Mesendoderm (in vitro differentiated cells): ENCODE results near the gene CNTROB.

ENCODE experiments used
- DNase-seq: peaks from one replicate; pipeline ENCODE4 v3.0.0; 2013
- H2AK5ac ChIP-seq: 2 replicates; pipeline ENCODE4 v1.6.1; 2013; ENCODE audit warnings: low read length, inconsistent platforms
- H2BK120ac ChIP-seq: 2 replicates; pipeline ENCODE4 v1.6.1; 2013; ENCODE audit warnings: low read depth, mild to moderate bottlenecking, low read length, moderate library complexity, mixed read lengths
- H2BK15ac ChIP-seq: replicated peaks from 2 replicates; pipeline ENCODE4 v1.6.1; 2013; ENCODE audit warnings: low read depth, mild to moderate bottlenecking, moderate library complexity
- H2BK5ac ChIP-seq: 2 replicates; pipeline ENCODE4 v1.6.1; 2013; ENCODE audit warnings: low read length, inconsistent platforms
- H3K18ac ChIP-seq: 2 replicates; pipeline ENCODE4 v1.6.1; 2013; ENCODE audit warnings: mild to moderate bottlenecking, low read length, mixed read lengths
- H3K23ac ChIP-seq: one replicate; pipeline ENCODE4 v1.6.1; 2013; ENCODE audit warnings: low read length
- H3K27ac ChIP-seq: 2 replicates; pipeline ENCODE4 v1.5.1; 2013; ENCODE audit warnings: low read depth, mild to moderate bottlenecking, inconsistent platforms, low read length, moderate library complexity
- H3K27me3 ChIP-seq: 2 replicates; pipeline ENCODE4 v1.6.1; 2013; ENCODE audit warnings: low read length, control low read depth, mild to moderate bottlenecking, inconsistent platforms; ENCODE audit not compliant: insufficient read depth, poor library complexity
- H3K36me3 ChIP-seq: 2 replicates; pipeline ENCODE4 v1.6.1; 2013; ENCODE audit warnings: low read length, inconsistent platforms; ENCODE audit not compliant: control insufficient read depth, insufficient read depth
- H3K4ac ChIP-seq: one replicate; pipeline ENCODE4 v1.6.1; 2013; ENCODE audit warnings: low read depth, mild to moderate bottlenecking, low read length, moderate library complexity
- H3K4me1 ChIP-seq: 2 replicates; pipeline ENCODE4 v1.6.1; 2013; ENCODE audit warnings: low read depth, low read length, inconsistent platforms; ENCODE audit not compliant: control insufficient read depth
- H3K4me2 ChIP-seq: 2 replicates; pipeline ENCODE4 v1.6.1; 2013; ENCODE audit warnings: low read length
- H3K4me3 ChIP-seq: 2 replicates; pipeline ENCODE4 v1.5.1; 2013; ENCODE audit warnings: mild to moderate bottlenecking, low read length
- H3K56ac ChIP-seq: one replicate; pipeline ENCODE4 v1.6.1; 2013; ENCODE audit warnings: low read length
- H3K79me1 ChIP-seq: 2 replicates; pipeline ENCODE4 v1.6.1; 2013; ENCODE audit warnings: low read length, inconsistent platforms
- H3K79me2 ChIP-seq: 2 replicates; pipeline ENCODE4 v1.6.1; 2013; ENCODE audit warnings: mild to moderate bottlenecking, low read length; ENCODE audit not compliant: control insufficient read depth, insufficient read depth
- H3K9ac ChIP-seq: 2 replicates; pipeline ENCODE4 v1.6.1; 2013; ENCODE audit warnings: low read length, inconsistent platforms
- H4K5ac ChIP-seq: one replicate; pipeline ENCODE4 v1.6.1; 2013; ENCODE audit warnings: low read length
- H4K8ac ChIP-seq: one replicate; pipeline ENCODE4 v1.6.1; 2013; ENCODE audit warnings: low read depth, mild to moderate bottlenecking, control low read depth, low read length, moderate library complexity
- WGBS: extraction: QIAGEN DNeasy Blood & Tissue Kit; methylation state at CpG from one replicate; pipeline ENCODE4 v1.1.7; 2013; ENCODE audit warnings: low lambda C conversion rate, missing lambda C conversion rate; ENCODE audit not compliant: insufficient coverage; ENCODE audit errors: extremely low coverage; 5-methylcytosine and 5-hydroxymethylcytosine counted together

CNTROB gene

DNA sequence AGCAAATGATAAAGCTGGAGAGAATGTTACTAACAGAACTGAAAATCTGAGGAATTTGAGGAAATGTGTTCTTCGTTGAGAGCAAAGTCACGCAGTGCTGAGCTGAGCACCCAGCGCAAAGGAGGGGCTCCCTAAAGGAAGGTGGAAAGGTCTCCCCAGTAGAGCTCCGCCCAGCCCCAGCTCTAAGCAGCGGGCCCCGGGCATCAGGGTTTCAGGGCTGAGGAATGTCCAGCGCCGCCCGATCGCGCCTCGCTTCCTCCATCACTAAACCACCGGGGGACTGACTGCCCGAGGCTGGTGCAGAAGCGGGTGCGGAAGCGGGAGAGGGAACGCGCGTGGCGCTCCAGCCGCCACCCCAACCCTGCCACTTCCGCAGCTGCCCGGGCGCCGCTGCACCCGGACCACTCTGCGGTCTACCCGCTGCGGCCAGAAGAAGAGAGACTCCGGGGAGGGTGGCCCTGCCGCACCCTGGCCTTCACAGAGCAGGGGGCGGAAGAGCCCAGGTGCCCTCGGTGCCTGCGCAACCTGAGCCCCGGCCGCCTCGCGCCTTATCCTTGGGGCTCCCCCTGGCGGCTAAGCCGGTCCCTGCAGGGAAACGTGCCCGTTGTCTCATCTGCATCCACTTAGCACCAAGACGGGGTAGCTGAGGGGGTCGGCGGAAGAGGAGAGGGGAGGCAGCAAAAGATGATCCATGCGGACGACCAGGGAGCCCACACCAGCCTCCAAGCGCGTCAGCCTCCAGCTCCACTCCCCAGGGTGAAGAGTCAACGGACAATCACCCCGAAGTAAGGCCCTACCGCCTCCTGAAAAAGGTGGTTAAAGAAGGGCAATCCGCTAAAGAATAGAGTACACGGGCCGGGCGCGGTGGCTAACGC lies 58.0 kb downstream of the CNTROB start:
- DNase-seq = peak; percentile 84
- Histone ChIP-seq H2AK5ac (no peak overlapping the region), H3K4me2 (peak overlapping the region; percentile 70), H3K23ac (no peak overlapping the region), H2BK120ac (no peak overlapping the region), H3K79me2 (no peaks in the 10 kb centered on the region), H3K27ac (no peak overlapping the region), H3K27me3 (no peaks in the 10 kb centered on the region), H4K8ac (no peak overlapping the region), H4K5ac (no peak overlapping the region), H3K4me3 (peak overlapping the region; percentile 26), H3K79me1 (no peaks in the 10 kb centered on the region), H2BK5ac (no peak overlapping the region), H3K9ac (peak overlapping the region; percentile 72), H3K4me1 (no peaks in the 10 kb centered on the region), H2BK15ac (no peak overlapping the region), H3K56ac (peak overlapping the region; percentile 86), H3K36me3 (no peaks in the 10 kb centered on the region), H3K18ac (no peak overlapping the region), H3K4ac (no peak overlapping the region)
- WGBS = no CpG with 5 or more reads among the region's 59 CpGs

GRCh38 chr17:7992516-7992915 lies 60.5 kb downstream of the CNTROB start:
- Histone ChIP-seq H4K5ac (no peak overlapping the region), H3K23ac (no peak overlapping the region), H2BK5ac (no peak overlapping the region), H2BK120ac (no peak overlapping the region), H3K79me2 (no peaks in the 10 kb centered on the region), H3K18ac (no peak overlapping the region), H3K56ac (no peak overlapping the region), H3K27ac (no peak overlapping the region), H3K4me2 (no peak overlapping the region), H2BK15ac (no peak overlapping the region), H3K79me1 (no peaks in the 10 kb centered on the region), H3K4ac (no peak overlapping the region), H3K9ac (no peak overlapping the region), H3K4me3 (no peak overlapping the region), H3K36me3 (no peaks in the 10 kb centered on the region), H3K27me3 (no peaks in the 10 kb centered on the region), H2AK5ac (no peak overlapping the region), H4K8ac (no peak overlapping the region), H3K4me1 (no peaks in the 10 kb centered on the region)
- WGBS = no CpG with 5 or more reads among the region's 2 CpGs
- DNase-seq = peak; percentile 70

GRCh38 chr17:7992924-7993323 lies 60.9 kb downstream of the CNTROB start:
- no peaks in the 10 kb centered on the region for H3K79me2 ChIP-seq
- no peak overlapping the region for H2AK5ac ChIP-seq
- H3K4me3 ChIP-seq = no peak overlapping the region
- no peak overlapping the region for H3K18ac ChIP-seq
- no CpG with 5 or more reads among the region's 3 CpGs for WGBS
- no peak overlapping the region for H4K5ac ChIP-seq
- peak; percentile 70 for DNase-seq
- no peak overlapping the region for H3K4ac ChIP-seq
- H2BK15ac ChIP-seq = no peak overlapping the region
- H3K9ac ChIP-seq = no peak overlapping the region
- H3K36me3 ChIP-seq = no peaks in the 10 kb centered on the region
- no peaks in the 10 kb centered on the region for H3K27me3 ChIP-seq
- H3K4me1 ChIP-seq = no peaks in the 10 kb centered on the region
- H3K56ac ChIP-seq = no peak overlapping the region
- no peak overlapping the region for H2BK120ac ChIP-seq
- no peaks in the 10 kb centered on the region for H3K79me1 ChIP-seq
- no peak overlapping the region for H3K4me2 ChIP-seq
- no peak overlapping the region for H2BK5ac ChIP-seq
- no peak overlapping the region for H4K8ac ChIP-seq
- H3K23ac ChIP-seq = no peak overlapping the region
- no peak overlapping the region for H3K27ac ChIP-seq

DNA sequence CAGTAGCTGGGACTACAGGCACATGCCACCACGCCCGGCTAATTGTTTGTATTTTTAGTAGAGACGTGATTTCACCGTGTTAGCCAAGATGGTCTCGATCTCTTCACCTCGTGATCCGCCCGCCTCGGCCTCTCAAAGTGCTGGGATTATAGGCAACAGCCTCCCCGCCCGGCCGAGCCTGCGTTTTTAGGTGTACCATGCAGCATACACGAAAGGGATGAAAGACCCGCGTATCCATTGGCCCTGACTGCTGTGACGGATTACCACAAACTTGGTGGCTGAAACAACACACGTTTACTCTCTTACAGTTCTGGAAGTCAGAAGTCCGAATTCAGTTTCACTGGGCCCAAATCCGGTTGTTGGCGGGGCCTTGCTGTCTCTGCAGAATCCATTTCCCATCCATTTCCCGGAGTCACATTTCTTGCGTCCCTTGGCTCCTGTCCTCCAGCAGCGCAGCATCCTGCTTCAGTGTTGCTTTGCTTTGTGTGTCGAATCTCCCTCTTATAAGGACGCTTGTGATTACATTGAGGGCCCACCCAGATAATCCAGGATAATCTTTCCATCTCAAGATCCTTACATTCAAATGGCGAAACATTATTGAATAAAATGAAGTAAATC lies 62.1 kb downstream of the CNTROB start:
- Histone ChIP-seq H3K23ac (no peak overlapping the region), H3K4ac (no peak overlapping the region), H3K56ac (no peak overlapping the region), H3K4me2 (no peak overlapping the region), H3K27ac (no peak overlapping the region), H3K36me3 (no peaks in the 10 kb centered on the region), H2BK15ac (no peak overlapping the region), H4K5ac (no peak overlapping the region), H2BK120ac (no peak overlapping the region), H4K8ac (no peak overlapping the region), H3K79me2 (no peaks in the 10 kb centered on the region), H3K18ac (no peak overlapping the region), H3K9ac (no peak overlapping the region), H2BK5ac (no peak overlapping the region), H3K4me1 (no peaks in the 10 kb centered on the region), H3K27me3 (no peaks in the 10 kb centered on the region), H2AK5ac (no peak overlapping the region), H3K4me3 (no peak overlapping the region), H3K79me1 (no peaks in the 10 kb centered on the region)
- DNase-seq = no peak
- no CpG with 5 or more reads among the region's 27 CpGs for WGBS

- H3K23ac ChIP-seq = no peak overlapping the region
- H3K4me1 ChIP-seq = no peaks in the 10 kb centered on the region
- WGBS = no CpG with 5 or more reads among the region's 2 CpGs
- no peak for DNase-seq
- H2BK120ac ChIP-seq = no peak overlapping the region
- H3K79me1 ChIP-seq = no peaks in the 10 kb centered on the region
- H3K9ac ChIP-seq = no peak overlapping the region
- H4K5ac ChIP-seq = no peak overlapping the region
- H2AK5ac ChIP-seq = no peak overlapping the region
- H2BK5ac ChIP-seq = no peak overlapping the region
- H3K36me3 ChIP-seq = no peaks in the 10 kb centered on the region
- H3K56ac ChIP-seq = no peak overlapping the region
- H3K18ac ChIP-seq = no peak overlapping the region
- H3K27ac ChIP-seq = no peak overlapping the region
- no peak overlapping the region for H3K4me2 ChIP-seq
- H3K79me2 ChIP-seq = no peaks in the 10 kb centered on the region
- no peak overlapping the region for H3K4ac ChIP-seq
- H4K8ac ChIP-seq = no peak overlapping the region
- H3K27me3 ChIP-seq = no peaks in the 10 kb centered on the region
- H2BK15ac ChIP-seq = no peak overlapping the region
- no peak overlapping the region for H3K4me3 ChIP-seq
Measured at GRCh38 chr17:7995724-7996123, 63.7 kb downstream of the CNTROB start.
